H1 (cell line): ENCODE results near the gene CXCL11. TPM values are rescaled to one million over a fixed set of nuclear protein-coding genes. Genes with fewer than 3 reads are reported as not detected.

Experiments used
- CHD1 ChIP-seq: IDR thresholded peaks from 2 replicates; pipeline ENCODE4 v1.6.1; 2012; ENCODE audit warnings: low read depth, low read length, improper control_type of control experiment
- polyA plus RNA-seq, 7 experiments: library from polyadenylated mRNA; depleted of rRNA in 3 of 7; stranded (reverse) in 5 of 7; unstranded in 2 of 7; fragments of >200 nt in 5 of 7; fragments of 200-250 nt in 2 of 7; gene quantifications; 1 replicate in 5 of 7; 2 replicates in 1 of 7; 4 replicates in 1 of 7; pipeline versions ENCODE4 v1.2.1 to v1.2.3, GENCODE V29; 2011 to 2013; ENCODE audit warnings: missing spikeins in 2 of 7, mixed read lengths in 2 of 7
- total RNA-seq: library from RNA; stranded (reverse); fragmentation: NEBNext Ultra II Directional; extraction: Animal tissue kit (Norgen Biotek cat#: 25700); gene quantifications from 2 replicates; pipeline ENCODE4 v1.2.1, GENCODE V29; 2021

The CXCL11 gene
- total and polyA plus RNA-seq, 2 of the 8 experiments (the other 6 are each of a cell fraction or from before 2014, with no cell fraction given), result 0.18 TPM; not detected in 1

DNA sequence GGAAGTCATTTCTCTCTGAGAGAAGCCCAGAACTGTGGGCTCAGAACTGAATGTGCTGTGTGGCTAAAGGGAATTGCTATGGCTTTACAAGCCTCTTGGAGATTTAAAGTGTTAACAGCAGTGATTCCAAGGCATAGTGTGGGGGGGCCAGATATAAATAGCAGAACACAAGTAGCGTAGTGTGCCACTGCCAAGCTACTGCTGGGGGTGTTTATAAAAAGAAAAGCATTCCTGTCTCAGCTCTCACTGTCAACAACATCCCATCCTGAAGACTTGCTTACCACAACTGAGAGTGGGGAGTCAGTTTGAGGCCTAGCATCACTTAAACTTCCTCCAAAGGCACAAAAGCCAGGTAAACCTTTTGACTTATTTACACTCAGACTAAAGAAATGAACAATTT is 38.6 kb upstream of the CXCL11 start, which contains the start of gene ART3 (continued):
- TF ChIP-seq CHD1, result no peak
